Subcutaneous adipose tissue (tissue), 4 donors: ENCODE measurements around the gene MTFP1. TPM values are rescaled to one million over a fixed set of nuclear protein-coding genes. Genes with fewer than 3 reads are reported as not detected.

ENCODE experiments used
- total RNA-seq, 4 donors: library from RNA; depleted of rRNA; stranded (reverse); fragments of >200 nt; gene quantifications; one replicate each; pipeline ENCODE4 v1.1.0, GENCODE V29; 2016
- TF ChIP-seq, protein P1 (sequence below): fragments of 450-650 bp; IDR thresholded peaks from one replicate; pipeline ENCODE4 v1.5.1; 2016; ENCODE audit warnings: low read depth, mild to moderate bottlenecking, control low read depth, antibody characterized with exemption, moderate library complexity

The MTFP1 gene
- total RNA-seq, 4 donors from 2014 or later: 5.1 to 15.3 (median 8.1) TPM

GRCh38 chr22:30452861-30453260, 27.3 kb downstream of the MTFP1 start:
- TF ChIP-seq, protein P1, sequence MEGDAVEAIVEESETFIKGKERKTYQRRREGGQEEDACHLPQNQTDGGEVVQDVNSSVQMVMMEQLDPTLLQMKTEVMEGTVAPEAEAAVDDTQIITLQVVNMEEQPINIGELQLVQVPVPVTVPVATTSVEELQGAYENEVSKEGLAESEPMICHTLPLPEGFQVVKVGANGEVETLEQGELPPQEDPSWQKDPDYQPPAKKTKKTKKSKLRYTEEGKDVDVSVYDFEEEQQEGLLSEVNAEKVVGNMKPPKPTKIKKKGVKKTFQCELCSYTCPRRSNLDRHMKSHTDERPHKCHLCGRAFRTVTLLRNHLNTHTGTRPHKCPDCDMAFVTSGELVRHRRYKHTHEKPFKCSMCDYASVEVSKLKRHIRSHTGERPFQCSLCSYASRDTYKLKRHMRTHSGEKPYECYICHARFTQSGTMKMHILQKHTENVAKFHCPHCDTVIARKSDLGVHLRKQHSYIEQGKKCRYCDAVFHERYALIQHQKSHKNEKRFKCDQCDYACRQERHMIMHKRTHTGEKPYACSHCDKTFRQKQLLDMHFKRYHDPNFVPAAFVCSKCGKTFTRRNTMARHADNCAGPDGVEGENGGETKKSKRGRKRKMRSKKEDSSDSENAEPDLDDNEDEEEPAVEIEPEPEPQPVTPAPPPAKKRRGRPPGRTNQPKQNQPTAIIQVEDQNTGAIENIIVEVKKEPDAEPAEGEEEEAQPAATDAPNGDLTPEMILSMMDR: no peak

DNA sequence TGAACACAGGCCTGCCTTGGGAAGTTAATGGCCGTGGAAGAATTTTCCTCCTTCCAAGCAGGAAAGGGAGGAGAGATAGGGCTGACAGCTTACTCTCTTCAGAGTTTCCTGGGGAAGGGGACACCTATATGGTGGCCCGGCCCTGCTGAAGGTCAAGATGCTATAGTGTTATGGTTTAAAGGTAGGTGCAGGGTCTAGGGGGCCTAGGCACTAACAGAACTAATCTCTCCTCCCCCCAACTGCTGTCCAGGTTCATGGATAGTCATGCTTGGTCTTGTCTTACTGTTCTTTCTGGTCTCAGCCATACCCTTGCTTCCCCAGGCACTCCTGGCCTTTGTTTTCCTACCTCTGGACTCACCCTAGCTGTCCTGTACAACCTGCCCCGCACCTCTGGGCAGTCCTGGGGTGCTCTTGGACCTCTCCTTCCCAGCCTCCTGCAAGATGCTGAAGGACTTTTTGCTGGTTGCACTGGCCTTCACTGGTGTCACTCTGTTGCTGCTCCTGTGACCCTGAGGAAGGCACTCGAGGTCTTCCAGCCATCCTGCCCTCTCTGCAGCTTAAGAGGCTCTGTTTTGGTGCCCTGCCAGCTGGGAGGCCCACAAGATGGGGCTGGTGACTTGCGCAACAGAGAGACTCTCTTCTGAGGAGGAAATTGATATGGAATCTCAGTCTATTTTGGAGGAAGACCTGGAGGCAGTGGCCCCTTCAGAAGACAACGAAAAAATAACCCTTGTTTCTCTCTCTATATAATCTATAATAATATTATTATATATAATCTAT, 28.4 kb downstream of the MTFP1 start:
- TF ChIP-seq, protein P1: no peak

DNA sequence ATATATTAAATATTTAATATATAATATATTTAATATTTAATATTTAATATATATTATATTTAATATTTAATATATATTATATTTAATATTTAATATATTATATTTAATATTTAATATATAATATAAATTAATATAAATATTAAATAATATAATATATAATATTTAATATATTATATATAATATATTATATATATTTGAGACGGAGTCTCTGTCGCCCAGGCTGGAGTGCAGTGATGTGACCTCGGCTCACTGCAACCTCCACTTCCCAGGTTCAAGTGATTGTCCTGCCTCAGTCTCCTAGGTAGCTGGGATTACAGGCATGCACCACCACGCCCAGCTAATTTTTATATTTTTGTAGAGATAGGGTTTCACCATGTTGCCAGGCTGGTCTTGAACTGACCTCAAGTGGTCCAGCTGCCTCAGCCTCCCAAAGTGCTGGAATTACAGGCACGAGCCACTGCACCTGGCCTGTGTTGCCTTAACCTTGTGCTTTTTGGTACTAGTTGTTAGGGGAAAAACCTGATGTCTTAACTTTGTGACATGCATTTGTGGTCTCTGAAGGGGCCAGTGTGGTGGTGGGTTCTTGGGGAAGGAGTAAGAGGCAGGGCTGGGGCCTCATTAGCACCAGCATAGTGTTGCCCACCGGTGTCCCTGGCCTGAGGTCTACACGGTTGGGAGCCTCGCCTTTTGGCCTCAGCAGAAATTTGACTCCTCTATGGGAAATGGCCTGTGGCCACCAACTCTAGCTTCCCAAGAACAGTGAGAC, 29.7 kb downstream of the MTFP1 start:
- TF ChIP-seq, protein P1: no peak

- TF ChIP-seq, protein P1: no peak
Measured at GRCh38 chr22:30457981-30458380, 32.4 kb downstream of the MTFP1 start.

DNA sequence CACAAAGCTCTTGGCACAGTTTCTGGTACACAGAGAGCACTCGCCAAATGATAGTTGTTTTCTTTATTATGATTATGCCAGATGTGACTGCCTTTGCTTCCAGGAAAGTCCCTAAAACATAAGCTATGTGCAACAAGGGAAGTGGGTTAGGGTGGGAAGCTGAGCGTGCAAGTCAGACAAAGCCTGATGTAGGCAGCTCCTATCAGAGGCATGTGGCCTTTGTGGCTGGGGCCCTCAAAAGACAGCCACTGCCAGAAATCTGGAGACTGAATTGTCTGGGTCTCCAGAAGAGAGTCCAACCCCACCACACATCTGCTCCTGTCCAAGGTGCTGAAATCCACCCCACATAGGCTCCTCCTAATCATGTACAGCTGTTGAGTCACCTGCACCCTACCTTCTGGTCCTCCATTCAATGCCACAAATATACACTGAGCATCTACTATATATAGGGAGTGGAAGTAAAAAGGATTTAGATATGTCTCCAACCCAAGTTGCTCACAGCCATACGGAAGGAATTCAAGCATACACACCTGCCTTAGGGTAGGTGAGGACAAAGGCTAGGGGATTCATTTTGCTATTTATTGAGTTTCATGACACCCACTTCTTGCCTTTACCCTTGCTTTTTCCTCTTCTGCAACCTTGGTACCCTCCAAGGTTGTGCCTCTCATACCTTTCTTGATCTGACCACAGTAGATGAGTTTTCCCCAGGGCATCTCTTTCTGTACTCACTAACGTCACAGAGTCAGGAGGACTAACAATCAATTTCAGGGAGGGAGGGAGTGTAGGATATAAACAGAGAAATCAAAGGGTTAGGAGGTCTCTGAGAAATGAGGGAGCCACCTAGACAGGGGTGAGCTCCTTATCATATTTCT, 33.8 kb downstream of the MTFP1 start:
- TF ChIP-seq, protein P1: no peak

DNA sequence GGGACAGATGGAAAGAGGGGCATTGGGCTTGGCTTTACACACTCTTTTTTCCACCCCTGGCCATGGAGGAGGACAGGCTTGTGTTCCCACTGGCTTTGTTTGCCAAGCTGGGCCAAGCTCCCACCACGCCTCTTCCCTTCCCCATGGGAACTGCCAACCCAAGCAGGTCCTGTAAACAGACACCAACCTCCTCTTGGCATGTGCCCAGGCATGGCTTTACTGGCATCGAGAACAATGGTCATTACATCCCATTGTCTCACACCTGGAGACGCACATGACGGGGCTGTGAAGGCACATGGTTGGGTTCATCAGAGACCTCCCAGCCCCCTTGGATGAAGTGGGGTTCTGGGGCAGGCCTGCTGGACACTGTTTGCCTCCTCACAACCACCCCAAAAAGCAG, 34.6 kb downstream of the MTFP1 start:
- TF ChIP-seq, protein P1: no peak
